ENCODE data around the gene WSB1. TPM values are rescaled to one million over a fixed set of nuclear protein-coding genes. Genes with fewer than 3 reads are reported as not detected.

Gene WSB1
- total RNA-seq, 1 experiment from 2014 or later = 66.2 TPM

- Histone ChIP-seq H2AFZ (no peak overlapping the region), H3K4me3 (no peak overlapping the region), H3K27me3 (ENCODE audit: insufficient read depth, low read depth) (no peaks in the 10 kb centered on the region), H3K9me2 (ENCODE audit: insufficient read depth) (no peaks in the 10 kb centered on the region), H3K79me2 (ENCODE audit: low read depth) (no peaks in the 10 kb centered on the region), H3K4me1 (replicated peaks; ENCODE audit: insufficient read depth) (no peaks in the 10 kb centered on the region), H3K4me2 (no peak overlapping the region), H3F3A (ENCODE audit: insufficient read depth, low read depth) (0 out of 2 replicates have a peak, but pooled peaks cover 4% of the 10 kb centered on the region), H3K9me3 (ENCODE audit: insufficient read depth, low read depth) (no peaks in the 10 kb centered on the region), H3K36me3 (ENCODE audit: low read depth) (peaks cover 42% of the 10 kb centered on the region), H3K27ac (no peak overlapping the region), H4K20me1 (ENCODE audit: insufficient read depth) (peaks cover 22% of the 10 kb centered on the region; the same call in 1 of the 2 replicates)
- intact Hi-C loops (cut with micrococcal nuclease; ENCODE audit: unreplicated experiment) = no loop called here
- DNase-seq = no peak
- TF ChIP-seq CTCF (conservative IDR thresholded peaks at IDR 0.05) (no peak), EZH2 (IDR thresholded peaks at IDR 0.05; ENCODE audit: low read depth) (no peak)
- BruUV-seq (replicated peaks) = no TSS peak
- ChIA-PET CTCF (no interaction called here), POLR2A (ENCODE audit: unreplicated experiment) (interaction anchor here (0.7 kb wide), 1 partner anchor 10 kb away, joined by 3 read pairs; no protein-coding TSS in a partner anchor)
Measured at GRCh38 chr17:27310565-27311110, 16.7 kb downstream of the WSB1 start.

GRCh38 chr17:27313301-27313700 lies 19.4 kb downstream of the WSB1 start:
- Histone ChIP-seq H3K4me2 (no peak overlapping the region), H4K20me1 (ENCODE audit: insufficient read depth) (0 out of 2 replicates have a peak, but pooled peaks cover 3% of the 10 kb centered on the region), H2AFZ (no peak overlapping the region), H3K9me3 (ENCODE audit: insufficient read depth, low read depth) (no peaks in the 10 kb centered on the region), H3K27ac (no peak overlapping the region), H3K4me1 (replicated peaks; ENCODE audit: insufficient read depth) (no peaks in the 10 kb centered on the region), H3K36me3 (ENCODE audit: low read depth) (peaks cover 39% of the 10 kb centered on the region), H3K27me3 (ENCODE audit: insufficient read depth, low read depth) (no peaks in the 10 kb centered on the region), H3F3A (ENCODE audit: insufficient read depth, low read depth) (0 out of 2 replicates have a peak, but pooled peaks cover 4% of the 10 kb centered on the region), H3K4me3 (no peak overlapping the region), H3K9me2 (ENCODE audit: insufficient read depth) (no peaks in the 10 kb centered on the region), H3K79me2 (ENCODE audit: low read depth) (no peaks in the 10 kb centered on the region)
- TF ChIP-seq EZH2 (IDR thresholded peaks at IDR 0.05; ENCODE audit: low read depth) (no peak), CTCF (conservative IDR thresholded peaks at IDR 0.05) (no peak)
- intact Hi-C loops (cut with micrococcal nuclease; ENCODE audit: unreplicated experiment) = no loop called here
- no TSS peak for BruUV-seq (replicated peaks)
- no peak for DNase-seq
- CTCF ChIA-PET = interaction anchor here (0.5 to 0.6 kb wide), 2 partner anchors 10 to 286 kb away, joined by 3 to 10 read pairs; no protein-coding TSS in a partner anchor
- POLR2A ChIA-PET (ENCODE audit: unreplicated experiment) = no interaction called here

- H3K27ac ChIP-seq = no peak overlapping the region
- no peaks in the 10 kb centered on the region for H4K20me1 ChIP-seq (ENCODE audit: insufficient read depth)
- H3F3A ChIP-seq (ENCODE audit: insufficient read depth, low read depth) = peaks cover 21% of the 10 kb centered on the region
- ChIA-PET CTCF (interaction anchor here (0.6 kb wide), 1 partner anchor 284 kb away, joined by 10 read pairs; no protein-coding TSS in a partner anchor), POLR2A (ENCODE audit: unreplicated experiment) (no interaction called here)
- TF ChIP-seq EZH2 (IDR thresholded peaks at IDR 0.05; ENCODE audit: low read depth) (no peak), CTCF (conservative IDR thresholded peaks at IDR 0.05) (no peak)
- no peak overlapping the region for H2AFZ ChIP-seq
- DNase-seq = no peak
- H3K4me3 ChIP-seq = no peak overlapping the region
- no peaks in the 10 kb centered on the region for H3K9me3 ChIP-seq (ENCODE audit: insufficient read depth, low read depth)
- no peaks in the 10 kb centered on the region for H3K79me2 ChIP-seq (ENCODE audit: low read depth)
- no peaks in the 10 kb centered on the region for H3K9me2 ChIP-seq (ENCODE audit: insufficient read depth)
- H3K36me3 ChIP-seq (ENCODE audit: low read depth) = peaks cover 28% of the 10 kb centered on the region
- no TSS peak for BruUV-seq (replicated peaks)
- no peaks in the 10 kb centered on the region for H3K4me1 ChIP-seq (replicated peaks; ENCODE audit: insufficient read depth)
- intact Hi-C loops (cut with micrococcal nuclease; ENCODE audit: unreplicated experiment) = no loop called here
- H3K4me2 ChIP-seq = no peak overlapping the region
- no peaks in the 10 kb centered on the region for H3K27me3 ChIP-seq (ENCODE audit: insufficient read depth, low read depth)
Measured at GRCh38 chr17:27315322-27315721, 21.4 kb downstream of the WSB1 start.

All from PC-9 (cell line).